Measurements from ENCODE around the gene TBCE. TPM values are rescaled to one million over a fixed set of nuclear protein-coding genes. Genes with fewer than 3 reads are reported as not detected.

Gene TBCE
- polyA plus RNA-seq, 1 donor from 2014 or later = 72.9 TPM

GRCh38 chr1:235465066-235465465 lies 97.8 kb downstream of the TBCE start:
- Histone ChIP-seq H3K36me3 (ENCODE audit: insufficient read depth, low read length) (peaks cover 12% of the 10 kb centered on the region), H2AFZ (ENCODE audit: low read depth, low read length) (no peak overlapping the region), H3K9ac (ENCODE audit: low read length) (no peak overlapping the region)

GRCh38 chr1:235468004-235468403 lies 100.8 kb downstream of the TBCE start:
- Histone ChIP-seq H3F3A (ENCODE audit: insufficient read depth, low read length, poor library complexity, severe bottlenecking) (no peaks in the 10 kb centered on the region), H3K9me2 (ENCODE audit: insufficient read depth, low read length) (no peaks in the 10 kb centered on the region), H3K9me3 (ENCODE audit: low read length) (no peaks in the 10 kb centered on the region), H3K27ac (ENCODE audit: low read length) (no peak overlapping the region), H3K4me2 (ENCODE audit: low read length) (no peak overlapping the region), H3K36me3 (ENCODE audit: insufficient read depth, low read length) (peaks cover 12% of the 10 kb centered on the region), H4K20me1 (ENCODE audit: insufficient read depth) (no peaks in the 10 kb centered on the region), H3K27me3 (ENCODE audit: insufficient read depth, low read depth, low read length) (no peaks in the 10 kb centered on the region), H3K4me3 (ENCODE audit: low read length) (no peak overlapping the region), H3K9ac (ENCODE audit: low read length) (no peak overlapping the region), H2AFZ (ENCODE audit: low read depth, low read length) (no peak overlapping the region), H3K79me2 (replicated peaks; ENCODE audit: insufficient read depth, low read length) (no peaks in the 10 kb centered on the region)
- TF ChIP-seq TAF1 (IDR thresholded peaks at IDR 0.05; ENCODE audit: low read depth) (no peak), SMC3 (conservative IDR thresholded peaks at IDR 0.05; ENCODE audit: poor library complexity) (no peak), POLR2AphosphoS5 (IDR thresholded peaks at IDR 0.05) (no peak), CTCF (IDR thresholded peaks at IDR 0.05; ENCODE audit: poor library complexity, severe bottlenecking) (no peak), REST (IDR thresholded peaks at IDR 0.05; ENCODE audit: borderline replicate concordance) (no peak), EP300 (conservative IDR thresholded peaks at IDR 0.05; ENCODE audit: poor library complexity, severe bottlenecking) (no peak), RAD21 (conservative IDR thresholded peaks at IDR 0.05) (no peak), MXI1 (conservative IDR thresholded peaks at IDR 0.05; ENCODE audit: poor library complexity, severe bottlenecking) (no peak), EZH2 (IDR thresholded peaks at IDR 0.05; ENCODE audit: borderline replicate concordance, insufficient read depth, low read length, poor library complexity, severe bottlenecking) (no peak)

More at GRCh38 chr1:235465066-235465465, 97.8 kb downstream of the TBCE start:
- Histone ChIP-seq H3K27ac (ENCODE audit: low read length) (no peak overlapping the region), H3K9me2 (ENCODE audit: insufficient read depth, low read length) (no peaks in the 10 kb centered on the region), H4K20me1 (ENCODE audit: insufficient read depth) (no peaks in the 10 kb centered on the region), H3K9me3 (ENCODE audit: low read length) (no peaks in the 10 kb centered on the region), H3K79me2 (replicated peaks; ENCODE audit: insufficient read depth, low read length) (no peaks in the 10 kb centered on the region), H3K4me3 (ENCODE audit: low read length) (no peak overlapping the region), H3K27me3 (ENCODE audit: insufficient read depth, low read depth, low read length) (no peaks in the 10 kb centered on the region), H3K4me2 (ENCODE audit: low read length) (no peak overlapping the region), H3F3A (ENCODE audit: insufficient read depth, low read length, poor library complexity, severe bottlenecking) (no peaks in the 10 kb centered on the region)
- TF ChIP-seq TAF1 (IDR thresholded peaks at IDR 0.05; ENCODE audit: low read depth) (no peak), CTCF (IDR thresholded peaks at IDR 0.05; ENCODE audit: poor library complexity, severe bottlenecking) (no peak), EZH2 (IDR thresholded peaks at IDR 0.05; ENCODE audit: borderline replicate concordance, insufficient read depth, low read length, poor library complexity, severe bottlenecking) (no peak), POLR2AphosphoS5 (IDR thresholded peaks at IDR 0.05) (no peak), SMC3 (conservative IDR thresholded peaks at IDR 0.05; ENCODE audit: poor library complexity) (no peak), EP300 (conservative IDR thresholded peaks at IDR 0.05; ENCODE audit: poor library complexity, severe bottlenecking) (no peak), RAD21 (conservative IDR thresholded peaks at IDR 0.05) (no peak)

Measured in neural cell (in vitro differentiated cells).